Neural progenitor cell (in vitro differentiated cells): ENCODE results near the gene COL23A1. TPM values are rescaled to one million over a fixed set of nuclear protein-coding genes. Genes with fewer than 3 reads are reported as not detected.

Source experiments
- DNase-seq: peaks from one replicate; pipeline ENCODE4 v3.0.0-alpha.2; 2016; ENCODE audit warnings: low spot score
- H2AFZ ChIP-seq: fragments of 200-600 bp; sonication (generic); replicated peaks from 2 replicates; pipeline ENCODE4 v1.6.1; 2016; ENCODE audit warnings: antibody characterized with exemption
- H3F3A ChIP-seq: fragments of 200-600 bp; sonication (generic); 2 replicates; pipeline ENCODE4 v1.6.1; 2016; ENCODE audit warnings: antibody characterized with exemption, low read depth
- H3K27ac ChIP-seq: fragments of 200-600 bp; sonication (generic); 2 replicates; pipeline ENCODE4 v1.5.1; 2016; ENCODE audit warnings: mild to moderate bottlenecking
- H3K27me3 ChIP-seq: fragments of 200-600 bp; sonication (generic); 2 replicates; pipeline ENCODE4 v1.6.1; 2016; ENCODE audit warnings: mild to moderate bottlenecking, moderate library complexity
- H3K36me3 ChIP-seq: fragments of 200-600 bp; sonication (generic); 2 replicates; pipeline ENCODE4 v1.5.1; 2016
- H3K4me1 ChIP-seq: fragments of 200-600 bp; sonication (generic); 2 replicates; pipeline ENCODE4 v1.6.1; 2016; ENCODE audit warnings: mixed run types
- H3K4me2 ChIP-seq: fragments of 200-600 bp; sonication (generic); 2 replicates; pipeline ENCODE4 v1.6.1; 2016
- H3K4me3 ChIP-seq: fragments of 200-600 bp; sonication (generic); 2 replicates; pipeline ENCODE4 v1.5.1; 2016
- H3K79me2 ChIP-seq: fragments of 200-600 bp; sonication (generic); 2 replicates; pipeline ENCODE4 v1.6.1; 2016; ENCODE audit warnings: low read depth
- H3K9ac ChIP-seq: fragments of 200-600 bp; sonication (generic); 2 replicates; pipeline ENCODE4 v1.6.1; 2016
- H3K9me3 ChIP-seq: fragments of 200-600 bp; sonication (generic); 2 replicates; pipeline ENCODE4 v1.5.1; 2016; ENCODE audit warnings: low read depth
- H4K20me1 ChIP-seq: fragments of 200-600 bp; sonication (generic); 2 replicates; pipeline ENCODE4 v1.6.1; 2016; ENCODE audit warnings: low read depth
- H3K27ac Mint-ChIP-seq: 3 replicates; pipeline ENCODE4 v1.8.0; 2021; ENCODE audit warnings: mixed read lengths
- H3K27me3 Mint-ChIP-seq: 2 replicates; pipeline ENCODE4 v1.8.0; 2022; ENCODE audit warnings: low read depth, mild to moderate bottlenecking, inconsistent platforms, moderate library complexity, mixed read lengths; ENCODE audit not compliant: insufficient read depth
- H3K36me3 Mint-ChIP-seq: 3 replicates; pipeline ENCODE4 v1.8.0; 2021; ENCODE audit warnings: mixed read lengths
- H3K4me1 Mint-ChIP-seq: 3 replicates; pipeline ENCODE4 v1.8.0; 2021; ENCODE audit warnings: mixed read lengths
- H3K4me3 Mint-ChIP-seq: 3 replicates; pipeline ENCODE4 v1.8.0; 2021; ENCODE audit warnings: mild to moderate bottlenecking, moderate library complexity, mixed read lengths
- H3K9me3 Mint-ChIP-seq: 3 replicates; pipeline ENCODE4 v1.8.0; 2020; ENCODE audit warnings: mixed read lengths
- EZH2 ChIP-seq: fragments of 200-600 bp; sonication (generic); IDR thresholded peaks from 2 replicates; pipeline ENCODE4 v1.6.1; 2017; ENCODE audit warnings: antibody characterized with exemption, mild to moderate bottlenecking, moderate library complexity
- EZH2phosphoT487 ChIP-seq: fragments of 200-600 bp; sonication (generic); IDR thresholded peaks from 2 replicates; pipeline ENCODE4 v1.6.1; 2017; ENCODE audit warnings: antibody characterized with exemption
- total RNA-seq: library from RNA; depleted of rRNA; stranded (reverse); fragments of >200 nt; gene quantifications from 2 replicates; pipeline ENCODE4 v1.2.3, GENCODE V29; 2015; ENCODE audit warnings: low replicate concordance
- TF ChIP-seq, protein P1 (sequence below): fragments of 200-600 bp; sonication (generic); IDR thresholded peaks from 2 replicates; pipeline ENCODE4 v1.5.1; 2017; ENCODE audit warnings: antibody characterized with exemption, mild to moderate bottlenecking

The COL23A1 gene
- total RNA-seq, 1 donor from 2014 or later: not detected

DNA sequence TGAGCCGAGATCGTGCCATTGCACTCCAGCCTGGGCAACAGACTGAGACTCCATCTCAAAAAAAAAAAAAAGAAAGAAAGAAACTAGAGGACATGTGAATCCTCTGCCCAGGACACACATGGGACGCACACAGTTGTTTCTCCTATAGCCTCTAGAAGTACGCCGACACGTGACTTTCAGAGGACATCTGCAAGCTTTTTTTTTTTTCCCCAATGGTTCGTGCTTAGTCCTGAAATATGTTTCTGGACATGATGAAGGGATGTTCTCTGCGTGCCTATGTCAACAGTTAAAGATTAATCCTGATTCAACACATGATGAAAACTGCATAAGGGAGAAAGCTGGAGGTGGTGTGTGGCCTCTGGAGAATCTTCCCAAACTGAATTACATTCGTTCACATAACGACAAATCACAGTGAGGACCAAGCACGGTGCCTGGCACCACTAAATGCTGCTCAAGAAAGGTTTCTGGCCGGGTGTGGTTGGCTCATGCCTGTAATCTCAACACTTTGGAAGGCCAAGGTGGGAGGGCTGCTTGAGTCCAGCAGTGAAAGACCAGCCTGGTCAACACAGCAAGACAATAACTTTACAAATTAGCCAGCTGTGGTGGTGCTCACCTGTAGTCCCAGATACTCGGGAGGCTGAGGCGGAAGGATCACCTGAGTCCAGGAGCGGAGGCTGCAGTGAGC lies 9.8 kb downstream of the COL23A1 start:
- Histone ChIP-seq H3K9ac (no peak overlapping the region), H3K9me3 (no peaks in the 10 kb centered on the region), H2AFZ (no peak overlapping the region), H3K4me3 (no peak overlapping the region), H3F3A (peaks cover 14% of the 10 kb centered on the region), H4K20me1 (no peaks in the 10 kb centered on the region), H3K4me2 (no peak overlapping the region), H3K4me1 (no peaks in the 10 kb centered on the region), H3K27ac (no peak overlapping the region), H3K36me3 (no peaks in the 10 kb centered on the region), H3K79me2 (no peaks in the 10 kb centered on the region), H3K27me3 (peaks cover 45% of the 10 kb centered on the region)
- H3K27me3 Mint-ChIP-seq: peaks cover 9% of the 10 kb centered on the region
- H3K36me3 Mint-ChIP-seq: peaks cover 3% of the 10 kb centered on the region
- H3K4me3 Mint-ChIP-seq: no peak overlapping the region
- H3K9me3 Mint-ChIP-seq: peaks cover 2% of the 10 kb centered on the region
- peaks cover 16% of the 10 kb centered on the region for H3K4me1 Mint-ChIP-seq
- no peak overlapping the region for H3K27ac Mint-ChIP-seq
- no peak for DNase-seq
- no peak for TF ChIP-seq EZH2phosphoT487
- TF ChIP-seq EZH2: no peak
- TF ChIP-seq, protein P1, sequence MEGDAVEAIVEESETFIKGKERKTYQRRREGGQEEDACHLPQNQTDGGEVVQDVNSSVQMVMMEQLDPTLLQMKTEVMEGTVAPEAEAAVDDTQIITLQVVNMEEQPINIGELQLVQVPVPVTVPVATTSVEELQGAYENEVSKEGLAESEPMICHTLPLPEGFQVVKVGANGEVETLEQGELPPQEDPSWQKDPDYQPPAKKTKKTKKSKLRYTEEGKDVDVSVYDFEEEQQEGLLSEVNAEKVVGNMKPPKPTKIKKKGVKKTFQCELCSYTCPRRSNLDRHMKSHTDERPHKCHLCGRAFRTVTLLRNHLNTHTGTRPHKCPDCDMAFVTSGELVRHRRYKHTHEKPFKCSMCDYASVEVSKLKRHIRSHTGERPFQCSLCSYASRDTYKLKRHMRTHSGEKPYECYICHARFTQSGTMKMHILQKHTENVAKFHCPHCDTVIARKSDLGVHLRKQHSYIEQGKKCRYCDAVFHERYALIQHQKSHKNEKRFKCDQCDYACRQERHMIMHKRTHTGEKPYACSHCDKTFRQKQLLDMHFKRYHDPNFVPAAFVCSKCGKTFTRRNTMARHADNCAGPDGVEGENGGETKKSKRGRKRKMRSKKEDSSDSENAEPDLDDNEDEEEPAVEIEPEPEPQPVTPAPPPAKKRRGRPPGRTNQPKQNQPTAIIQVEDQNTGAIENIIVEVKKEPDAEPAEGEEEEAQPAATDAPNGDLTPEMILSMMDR: no peak

DNA sequence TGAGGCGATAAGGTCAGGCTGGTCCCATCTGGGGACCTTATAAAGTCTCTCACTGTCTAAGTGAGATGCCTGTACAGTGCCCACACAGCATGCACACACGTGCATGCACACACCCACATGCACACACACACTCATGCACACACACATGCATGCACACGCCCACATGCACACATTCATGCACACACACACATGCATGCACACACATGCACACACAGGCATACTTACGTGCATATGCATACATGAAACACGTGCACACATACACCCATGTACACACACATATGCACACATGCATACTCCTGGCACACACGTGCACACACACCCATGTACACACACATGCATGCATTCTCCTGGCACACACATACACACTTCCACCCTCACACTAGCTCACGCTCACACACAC lies 12.2 kb downstream of the COL23A1 start:
- Mint-ChIP-seq H3K27ac (peak overlapping the region; percentile 46), H3K9me3 (peaks cover 10% of the 10 kb centered on the region), H3K4me1 (peaks cover 14% of the 10 kb centered on the region), H3K27me3 (peaks cover 8% of the 10 kb centered on the region), H3K4me3 (peak overlapping the region; percentile 55), H3K36me3 (peaks cover 9% of the 10 kb centered on the region)
- Histone ChIP-seq H3K27ac (no peak overlapping the region), H3K4me3 (no peak overlapping the region), H3K79me2 (no peaks in the 10 kb centered on the region), H3K9ac (no peak overlapping the region), H3K4me2 (no peak overlapping the region), H2AFZ (no peak overlapping the region), H3K27me3 (peaks cover 63% of the 10 kb centered on the region), H3K9me3 (no peaks in the 10 kb centered on the region), H3F3A (peaks cover 14% of the 10 kb centered on the region), H3K4me1 (no peaks in the 10 kb centered on the region), H3K36me3 (no peaks in the 10 kb centered on the region), H4K20me1 (no peaks in the 10 kb centered on the region)
- TF ChIP-seq, protein P1: no peak
- no peak for DNase-seq

DNA sequence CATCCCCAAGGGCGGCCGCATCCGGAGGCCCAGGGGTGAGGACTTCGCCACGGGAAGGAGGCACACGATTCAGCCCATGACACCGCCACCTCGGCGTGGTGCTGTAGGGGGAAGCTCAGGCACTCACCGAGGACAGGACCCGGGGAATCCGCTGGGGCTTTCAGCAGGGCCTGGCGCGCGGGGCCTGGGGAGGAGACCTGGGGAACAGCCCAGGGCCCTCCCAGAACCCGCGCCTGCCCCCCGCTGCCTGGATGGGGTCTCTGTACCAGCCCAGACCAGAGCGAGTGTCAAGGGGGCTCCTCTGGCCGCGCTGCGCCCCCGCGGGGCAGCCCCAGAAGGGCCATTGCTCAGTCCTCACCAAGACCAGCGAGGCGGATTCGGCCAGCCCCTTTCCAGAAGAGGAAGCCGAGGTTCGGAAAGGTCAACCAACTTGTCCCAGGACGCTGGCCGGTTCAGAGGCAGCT lies 12.8 kb downstream of the COL23A1 start:
- H3K4me3 ChIP-seq: peak overlapping the region; percentile 51
- no peak overlapping the region for H3K27ac ChIP-seq
- peaks cover 14% of the 10 kb centered on the region for H3F3A ChIP-seq
- H3K4me2 ChIP-seq: peak overlapping the region; percentile 83
- DNase-seq: peak; percentile 67
- H3K36me3 Mint-ChIP-seq: peaks cover 14% of the 10 kb centered on the region
- peak overlapping the region; percentile 97 for H2AFZ ChIP-seq
- peaks cover 63% of the 10 kb centered on the region for H3K27me3 ChIP-seq
- peaks cover 8% of the 10 kb centered on the region for H3K27me3 Mint-ChIP-seq
- peak overlapping the region; percentile 81 for H3K4me3 Mint-ChIP-seq
- no peaks in the 10 kb centered on the region for H4K20me1 ChIP-seq
- H3K9ac ChIP-seq: no peak overlapping the region
- H3K36me3 ChIP-seq: no peaks in the 10 kb centered on the region
- H3K9me3 Mint-ChIP-seq: peaks cover 14% of the 10 kb centered on the region
- no peaks in the 10 kb centered on the region for H3K79me2 ChIP-seq
- H3K4me1 Mint-ChIP-seq: peaks cover 12% of the 10 kb centered on the region
- TF ChIP-seq EZH2phosphoT487: no peak
- peak; percentile 48 for TF ChIP-seq EZH2
- peaks cover 1% of the 10 kb centered on the region for H3K9me3 ChIP-seq
- no peak overlapping the region for H3K27ac Mint-ChIP-seq
- H3K4me1 ChIP-seq: no peaks in the 10 kb centered on the region
